Brain microvascular endothelial cell (primary cell): ENCODE data around the gene TP73.
A peak's percentile ranks its signal among the peaks of the same experiment; 100 is the strongest.

Experiments
- DNase-seq: peaks from one replicate; pipeline ENCODE4 v3.0.0-alpha.2; 2020
- H3K27ac ChIP-seq: fragments of 250-450 bp; sonication (Bioruptor Pico); 2 replicates; pipeline ENCODE4 v1.5.1; 2020; ENCODE audit warnings: mild to moderate bottlenecking, moderate library complexity
- H3K27me3 ChIP-seq: fragments of 250-450 bp; sonication (Bioruptor Pico); replicated peaks from 2 replicates; pipeline ENCODE4 v1.5.1; 2020; ENCODE audit warnings: mild to moderate bottlenecking
- H3K36me3 ChIP-seq: fragments of 250-450 bp; sonication (Bioruptor Pico); replicated peaks from 2 replicates; pipeline ENCODE4 v1.5.1; 2020; ENCODE audit warnings: mild to moderate bottlenecking
- H3K4me3 ChIP-seq: 2 replicates; pipeline ENCODE4 v1.5.1; 2011; ENCODE audit warnings: low read depth, mild to moderate bottlenecking, control low read depth, low read length, moderate library complexity
- CTCF ChIP-seq: IDR thresholded peaks from 2 replicates; pipeline ENCODE4 v1.5.1; 2011; ENCODE audit warnings: low read depth, mild to moderate bottlenecking, moderate library complexity, low read length, control low read depth, inconsistent platforms; ENCODE audit errors: missing control alignments
- in situ Hi-C: cut with HindIII; loops from 2 replicates; pipeline ENCODE4 v1.10.0; 2017; ENCODE audit warnings: low sequenced_read_pairs, low pct_ligation_motif_present

TP73 gene

GRCh38 chr1:3735027-3735681 is 82.8 kb downstream of the TP73 start:
- in situ Hi-C loops, result no loop called here
- Histone ChIP-seq H3K4me3 (no peak overlapping the region), H3K36me3 (peaks cover 10% of the 10 kb centered on the region), H3K27me3 (no peaks in the 10 kb centered on the region), H3K27ac (no peak overlapping the region)
- DNase-seq, result no peak
- TF ChIP-seq CTCF, result no peak

GRCh38 chr1:3735688-3736087 is 83.4 kb downstream of the TP73 start:
- Histone ChIP-seq H3K36me3 (peaks cover 10% of the 10 kb centered on the region), H3K27me3 (no peaks in the 10 kb centered on the region), H3K4me3 (no peak overlapping the region), H3K27ac (peak overlapping the region; percentile 29)
- in situ Hi-C loops, result no loop called here
- no peak for TF ChIP-seq CTCF
- peak; percentile 8 for DNase-seq

- Histone ChIP-seq H3K27me3 (no peaks in the 10 kb centered on the region), H3K36me3 (peaks cover 10% of the 10 kb centered on the region), H3K4me3 (no peak overlapping the region), H3K27ac (peak overlapping the region; percentile 29)
- DNase-seq, result peak; percentile 18
- TF ChIP-seq CTCF, result no peak
- in situ Hi-C loops, result no loop called here
Observed at GRCh38 chr1:3736131-3736561, 83.8 kb downstream of the TP73 start.

- no peak for DNase-seq
- no peak overlapping the region for H3K4me3 ChIP-seq
- H3K36me3 ChIP-seq, result peaks cover 11% of the 10 kb centered on the region
- H3K27ac ChIP-seq, result peak overlapping the region; percentile 29
- in situ Hi-C loops, result no loop called here
- no peak for TF ChIP-seq CTCF
- H3K27me3 ChIP-seq, result no peaks in the 10 kb centered on the region
Observed at GRCh38 chr1:3736708-3737107, 84.4 kb downstream of the TP73 start.

GRCh38 chr1:3738943-3739342 is 86.6 kb downstream of the TP73 start:
- in situ Hi-C loops, result no loop called here
- no peak overlapping the region for H3K27ac ChIP-seq

More at GRCh38 chr1:3738943-3739342, 86.6 kb downstream of the TP73 start:
- Histone ChIP-seq H3K36me3 (peaks cover 15% of the 10 kb centered on the region), H3K27me3 (no peaks in the 10 kb centered on the region), H3K4me3 (no peak overlapping the region)
- TF ChIP-seq CTCF, result no peak
- DNase-seq, result no peak
